ENCODE data around the gene SPEF1.

SPEF1 gene

GRCh38 chr20:3786665-3787323 lies 5.5 kb upstream of the SPEF1 start, which contains the start of gene CENPB:
Gene CENPB, minus strand, starts transcription at chr20:3786740. Its CDS starts 257 bp downstream, at chr20:3786483.
- DNase-seq, result peak; percentile 93

GRCh38 chr20:3786126-3786484 lies 4.9 kb upstream of the SPEF1 start:
- peak; percentile 55 for DNase-seq

- no peak for DNase-seq
Observed at GRCh38 chr20:3785240-3786125, 4.2 kb upstream of the SPEF1 start.

- DNase-seq, result no peak
Observed at GRCh38 chr20:3784863-3785239, 3.6 kb upstream of the SPEF1 start.

GRCh38 chr20:3784216-3784853 lies 3.1 kb upstream of the SPEF1 start:
- no peak for DNase-seq

GRCh38 chr20:3783511-3784195 lies 2.4 kb upstream of the SPEF1 start:
- DNase-seq, result no peak

- no peak for DNase-seq
Observed at GRCh38 chr20:3783068-3783489, 1.8 kb upstream of the SPEF1 start.

GRCh38 chr20:3782597-3782996 lies 1.3 kb upstream of the SPEF1 start:
- no peak for DNase-seq

GRCh38 chr20:3778976-3779375 lies 2.3 kb downstream of the SPEF1 start:
- DNase-seq, result no peak

GRCh38 chr20:3777716-3778629 lies 3.3 kb downstream of the SPEF1 start:
- peak; percentile 51 for DNase-seq

- DNase-seq, result no peak
Observed at GRCh38 chr20:3777381-3777715, 3.9 kb downstream of the SPEF1 start.

- no peak for DNase-seq
Observed at GRCh38 chr20:3775457-3776108, 5.7 kb downstream of the SPEF1 start.

- DNase-seq, result no peak
Observed at GRCh38 chr20:3771552-3772058, 9.6 kb downstream of the SPEF1 start.

- peak; percentile 77 for DNase-seq
Observed at GRCh38 chr20:3768342-3769130, 12.7 kb downstream of the SPEF1 start.

GRCh38 chr20:3767427-3768341 lies 13.6 kb downstream of the SPEF1 start, which contains the start of gene ADISSP:
Gene ADISSP, minus strand, starts transcription at chr20:3767753. Its CDS starts 7,653 bp downstream, at chr20:3760100.
- peak; percentile 99 for DNase-seq

GRCh38 chr20:3767110-3767426 lies 14.2 kb downstream of the SPEF1 start:
- peak; percentile 27 for DNase-seq

GRCh38 chr20:3766422-3767109 lies 14.7 kb downstream of the SPEF1 start:
- no peak for DNase-seq

- no peak for DNase-seq
Observed at GRCh38 chr20:3765171-3765882, 15.9 kb downstream of the SPEF1 start.

Measured in activated CD4-positive, alpha-beta T cell treated with anti-CD3 and anti-CD28 coated beads, Interleukin-2, Interleukin-6, amounts not matched to agents 100 ng/mL and 50 ng/mL, durations not matched to agents 16 hours and 8 hours (primary cell).